ENCODE measurements around the gene CACTIN.

Gene CACTIN

GRCh38 chr19:3609779-3610719, 16.5 kb downstream of the CACTIN start:
- DNase-seq (ENCODE audit: low read depth), result no peak

- DNase-seq (ENCODE audit: low read depth), result no peak
These were observed 17.8 kb downstream of the CACTIN start for GRCh38 chr19:3608750-3609322.

- DNase-seq (ENCODE audit: low read depth), result no peak
These were observed 18.4 kb downstream of the CACTIN start for GRCh38 chr19:3608079-3608641.

- no peak for DNase-seq (ENCODE audit: low read depth)
These were observed 19.1 kb downstream of the CACTIN start for GRCh38 chr19:3607303-3608078.

- DNase-seq (ENCODE audit: low read depth), result peak; percentile 28
These were observed 19.8 kb downstream of the CACTIN start, which contains the start of gene TBXA2R for GRCh38 chr19:3606690-3607289. TSS of gene TBXA2R (minus strand) at chr19:3606875. CDS start at chr19:3600634, 6,241 bp downstream.

GRCh38 chr19:3606174-3606689, 20.4 kb downstream of the CACTIN start:
- no peak for DNase-seq (ENCODE audit: low read depth)

GRCh38 chr19:3605770-3606169, 20.8 kb downstream of the CACTIN start:
- DNase-seq (ENCODE audit: low read depth), result no peak

- DNase-seq (ENCODE audit: low read depth), result no peak
These were observed 21.2 kb downstream of the CACTIN start for GRCh38 chr19:3605361-3605760.

GRCh38 chr19:3604987-3605343, 21.6 kb downstream of the CACTIN start:
- no peak for DNase-seq (ENCODE audit: low read depth)

GRCh38 chr19:3604227-3604986, 22.2 kb downstream of the CACTIN start:
- DNase-seq (ENCODE audit: low read depth), result no peak

GRCh38 chr19:3603121-3603811, 23.3 kb downstream of the CACTIN start:
- DNase-seq (ENCODE audit: low read depth), result no peak

GRCh38 chr19:3601021-3601420, 25.6 kb downstream of the CACTIN start:
- no peak for DNase-seq (ENCODE audit: low read depth)

GRCh38 chr19:3599776-3600187, 26.8 kb downstream of the CACTIN start:
- no peak for DNase-seq (ENCODE audit: low read depth)

- DNase-seq (ENCODE audit: low read depth), result no peak
These were observed 31.0 kb downstream of the CACTIN start for GRCh38 chr19:3595521-3596061.

- DNase-seq (ENCODE audit: low read depth), result no peak
These were observed 33.4 kb downstream of the CACTIN start for GRCh38 chr19:3593156-3593555.

- DNase-seq (ENCODE audit: low read depth), result no peak
These were observed 34.5 kb downstream of the CACTIN start for GRCh38 chr19:3591876-3592613.

- DNase-seq (ENCODE audit: low read depth), result no peak
These were observed 35.5 kb downstream of the CACTIN start for GRCh38 chr19:3590991-3591659.

GRCh38 chr19:3589949-3590348, 36.6 kb downstream of the CACTIN start:
- no peak for DNase-seq (ENCODE audit: low read depth)

GRCh38 chr19:3589439-3589838, 37.2 kb downstream of the CACTIN start:
- no peak for DNase-seq (ENCODE audit: low read depth)

All from activated T-helper 9 cell treated with anti-CD3 and anti-CD28 coated beads, Interleukin-2, amount 50 U/mL, for 16 hours (primary cell).